ENCODE results near the gene MYF6. TPM values are rescaled to one million over a fixed set of nuclear protein-coding genes. Genes with fewer than 3 reads are reported as not detected.

Gene MYF6
- total and polyA plus RNA-seq, 2 of the 13 experiments (the other 11 are each of a cell fraction or from before 2014, with no cell fraction given), result not detected

GRCh38 chr12:80698256-80698655 lies 9.2 kb upstream of the MYF6 start:
- H3K9ac ChIP-seq (ENCODE audit: insufficient read depth, low read depth, low read length), result no peak overlapping the region
- no peaks in the 10 kb centered on the region for H3K27me3 ChIP-seq (ENCODE audit: control insufficient read depth in 1 of 2, insufficient read depth in 2 of 2, low read length in 2 of 2)
- peak overlapping the region; percentile 47 for H2AFZ ChIP-seq (ENCODE audit: low read length)
- H3K79me2 ChIP-seq (ENCODE audit: insufficient read depth, low read length), result no peaks in the 10 kb centered on the region
- no peak overlapping the region for H3K4me3 ChIP-seq (replicated peaks in 1 of 3; ENCODE audit: insufficient read depth in 1 of 3, low read depth in 2 of 3, low read length in 3 of 3)
- H3K4me2 ChIP-seq (ENCODE audit: low read depth, low read length), result no peak overlapping the region
- CTCF ChIA-PET (ENCODE audit: low intra/inter-chr PET ratio, low total read pairs), result no interaction called here
- no peak overlapping the region for H3K27ac ChIP-seq (ENCODE audit: extremely low read length, insufficient read depth, low read length)
- no peaks in the 10 kb centered on the region for H4K20me1 ChIP-seq (ENCODE audit: insufficient read depth, low read length)
- FAIRE-seq, result no peak
- H3K36me3 ChIP-seq (replicated peaks in 1 of 2; ENCODE audit: control insufficient read depth in 1 of 2, insufficient read depth in 2 of 2, low read length in 2 of 2), result no peaks in the 10 kb centered on the region
- in situ Hi-C loops (cut with HindIII; ENCODE audit: extremely low pct_ligation_motif_present, low pct_unique_long_range_greater_than_20kb) (no loop called here), intact Hi-C loops (cut with micrococcal nuclease; ENCODE audit: unreplicated experiment) (no loop called here)
- H3K9me3 ChIP-seq (ENCODE audit: low read length), result no peaks in the 10 kb centered on the region
- H3K4me1 ChIP-seq (ENCODE audit: insufficient read depth, low read length), result peaks cover 27% of the 10 kb centered on the region
- BruUV-seq (replicated peaks), result no TSS peak
- POLR2A ChIA-PET, result no interaction called here
- DNase-seq (ENCODE audit: low spot score), result no peak
- ATAC-seq, result no peak
- WGBS (ENCODE audit: low lambda C conversion rate), result 66% methylated on average over 7 of the region's 7 CpGs
- TF ChIP-seq BRD4 (CRISPR knock-in tag; IDR thresholded peaks at IDR 0.05), result no peak
- no peak for TF ChIP-seq ZFP91 (CRISPR knock-in tag; IDR thresholded peaks at IDR 0.05; ENCODE audit: borderline replicate concordance)
- no peak for TF ChIP-seq ZNF672 (CRISPR knock-in tag; IDR thresholded peaks at IDR 0.05)
- TF ChIP-seq ZBTB37 (CRISPR knock-in tag; IDR thresholded peaks at IDR 0.05), result no peak
- no peak for TF ChIP-seq ZNF441 (CRISPR knock-in tag; IDR thresholded peaks at IDR 0.05; ENCODE audit: borderline replicate concordance)
- no peak for TF ChIP-seq MED13 (CRISPR knock-in tag; IDR thresholded peaks at IDR 0.05)
- TF ChIP-seq HOXA3 (CRISPR knock-in tag; IDR thresholded peaks at IDR 0.05), result no peak
- no peak for TF ChIP-seq RFXANK (CRISPR knock-in tag; IDR thresholded peaks at IDR 0.05)
- TF ChIP-seq THAP7 (CRISPR knock-in tag; IDR thresholded peaks at IDR 0.05), result no peak
- TF ChIP-seq HES4 (CRISPR knock-in tag; IDR thresholded peaks at IDR 0.05; ENCODE audit: borderline replicate concordance), result no peak
- TF ChIP-seq IKZF4 (CRISPR knock-in tag; IDR thresholded peaks at IDR 0.05; ENCODE audit: borderline replicate concordance, low read depth, not compliant biosample characterization), result no peak
- no peak for TF ChIP-seq THYN1 (CRISPR knock-in tag; IDR thresholded peaks at IDR 0.05; ENCODE audit: borderline replicate concordance, low read depth)
- no peak for TF ChIP-seq ZXDC (CRISPR knock-in tag; IDR thresholded peaks at IDR 0.05)
- TF ChIP-seq ZNF639 (CRISPR knock-in tag; conservative IDR thresholded peaks at IDR 0.05), result no peak
- TF ChIP-seq DZIP1 (CRISPR knock-in tag; IDR thresholded peaks at IDR 0.05), result no peak
